SK-N-MC (cell line): ENCODE results near the gene FOXA1.

ENCODE experiments used
- EZH2 ChIP-seq: fragments of 200-600 bp; sonication (generic); IDR thresholded peaks from one replicate; pipeline ENCODE4 v1.6.1; 2017; ENCODE audit warnings: antibody characterized with exemption
- FOXP2 ChIP-seq: optimal IDR thresholded peaks from 2 replicates; pipeline ENCODE3; 2011; ENCODE audit warnings: mild to moderate bottlenecking, moderate library complexity; ENCODE audit not compliant: insufficient read depth; ENCODE audit errors: extremely low read length, control extremely low read depth
- POLR2AphosphoS5 ChIP-seq: IDR thresholded peaks from 2 replicates; pipeline ENCODE4 v1.6.1; 2012; ENCODE audit warnings: mild to moderate bottlenecking, low read depth, low read length, borderline replicate concordance

- TF ChIP-seq FOXP2 (no peak), POLR2AphosphoS5 (no peak), EZH2 (no peak)
These were observed 22.9 kb upstream of the FOXA1 start for GRCh38 chr14:37617864-37618365.
